Spleen (tissue), 7 donors: ENCODE data around the gene EIF3A.

ENCODE experiments used
- CTCF ChIP-seq, 11 experiments: fragments of 200-600 bp in 7 of 11; fragments of 450-650 bp in 4 of 11; sonication (generic) in 4 of 11; IDR thresholded peaks in 8 of 11; conservative IDR thresholded peaks in 3 of 11; 1 replicate in 7 of 11; 2 replicates in 4 of 11; pipeline versions ENCODE4 v1.4.0 to v1.8.0; 2016 to 2021; ENCODE audit warnings: antibody characterized with exemption in 11 of 11, inconsistent platforms in 4 of 11, mild to moderate bottlenecking in 1 of 11
- POLR2A ChIP-seq, 3 donors: fragments of 450-650 bp; IDR thresholded peaks; one replicate each; pipeline ENCODE4 v1.5.1; 2017; ENCODE audit warnings: antibody characterized with exemption in 3 of 3, mild to moderate bottlenecking in 1 of 3
- POLR2AphosphoS5 ChIP-seq, 3 donors: sonication (generic); formaldehyde crosslinking; IDR thresholded peaks; one replicate each; pipeline ENCODE4 v1.5.1; 2017; ENCODE audit warnings: antibody characterized with exemption in 3 of 3
- donor health status: DM: no; HTN: no; CAD: no; lungs with moderate emphysema.
- donor health status: DM: no; HTN: no; CAD: no.
- donor health status: DM: no; HTN: no; CAD: no.

- TF ChIP-seq CTCF (IDR thresholded peaks at IDR 0.05 in 8 of 11, conservative IDR thresholded peaks at IDR 0.05 in 3 of 11) (no peak), POLR2A (IDR thresholded peaks at IDR 0.05) (no peak), POLR2AphosphoS5 (IDR thresholded peaks at IDR 0.05) (no peak)
Observed at GRCh38 chr10:118993214-118993613, 87.4 kb downstream of the EIF3A start.
